HCT116 (cell line): Measurements from ENCODE around the gene GCSAM. TPM values are rescaled to one million over a fixed set of nuclear protein-coding genes. Genes with fewer than 3 reads are reported as not detected.

ENCODE experiments used
- ATAC-seq: fragments of 200-7000 bp; cut with Tn5 transposase; 2 replicates; pipeline ENCODE4 v1.9.1; 2020; ENCODE audit warnings: mild to moderate bottlenecking, moderate library complexity
- BruUV-seq: library from RNA; stranded (reverse); fragments of 400-500 nt; replicated peaks from 2 replicates; lab custom pipeline; 2021; lab: Mats Ljungman, UMichigan
- CTCF ChIA-PET: fragments of 300-600 bp; sonication (Branson Sonifier 250); formaldehyde crosslinking; loops from one replicate; lab custom pipeline; 2021; ENCODE audit warnings: antibody characterized with exemption; lab: Charles Lee
- POLR2A ChIA-PET: fragments of 300-600, 350-600 bp; sonication (Branson Sonifier 250); formaldehyde crosslinking; loops from one replicate; lab custom pipeline; 2021; ENCODE audit warnings: antibody characterized with exemption; lab: Charles Lee
- RAD21 ChIA-PET, 2 experiments: fragments of 300-600 bp; sonication (Branson Sonifier 250); formaldehyde crosslinking; loops; one replicate each; lab custom pipeline; 2023; ENCODE audit warnings: low total read pairs in 2 of 2; ENCODE audit not compliant: uncharacterized antibody in 2 of 2, unreplicated experiment in 2 of 2, low non-redundant PET in 1 of 2; lab: Charles Lee
- DNase-seq: peaks from one replicate; pipeline ENCODE4 v3.0.0-alpha.2; 2010; ENCODE audit warnings: low read depth, low spot score
- H2AFZ ChIP-seq: fragments of 200-600 bp; shearing (Covaris generic), sonication (generic); 2 replicates; pipeline ENCODE4 v1.6.1; 2017; ENCODE audit warnings: low read depth, mixed run types, mixed read lengths, antibody characterized with exemption, low read length; ENCODE audit not compliant: poor library complexity, severe bottlenecking
- H3K27ac ChIP-seq: 2 replicates; pipeline ENCODE4 v1.5.1; 2012; ENCODE audit warnings: low read depth, low read length
- H3K27me3 ChIP-seq: fragments of 200-600 bp; sonication (generic); 2 replicates; pipeline ENCODE4 v1.6.1; 2016; ENCODE audit warnings: mixed run types, low read length, mixed read lengths; ENCODE audit not compliant: insufficient read depth
- H3K36me3 ChIP-seq, 2 experiments: fragments of 200-500 bp in 1 of 2; fragments of 200-600 bp in 1 of 2; sonication (Bioruptor generic) in 1 of 2; sonication (generic) in 1 of 2; 2 replicates each; pipeline versions ENCODE4 v1.5.1 to v1.6.1; 2014 to 2016; ENCODE audit warnings: low read length in 2 of 2, inconsistent platforms in 1 of 2, mixed read lengths in 1 of 2, mixed run types in 1 of 2; ENCODE audit not compliant: insufficient read depth in 2 of 2, control insufficient read depth in 1 of 2
- H3K4me1 ChIP-seq, 2 experiments: fragments of 200-600 bp in 1 of 2; sonication (generic) in 1 of 2; 2 replicates each; pipeline versions ENCODE4 v1.5.1 to v1.6.1; 2012 to 2017; ENCODE audit warnings: low read length in 2 of 2, inconsistent platforms in 1 of 2, mild to moderate bottlenecking in 1 of 2, mixed read lengths in 1 of 2, mixed run types in 1 of 2, moderate library complexity in 1 of 2; ENCODE audit not compliant: insufficient read depth in 2 of 2, control insufficient read depth in 1 of 2
- H3K4me2 ChIP-seq: fragments of 200-600 bp; sonication (generic); 2 replicates; pipeline ENCODE4 v1.6.1; 2017; ENCODE audit warnings: mixed run types, low read length, mixed read lengths
- H3K4me3 ChIP-seq, 2 experiments: fragments of 200-600 bp in 1 of 2; sonication (generic) in 1 of 2; replicated peaks in 1 of 2; 2 replicates each; pipeline ENCODE4 v1.5.1; 2011 to 2016; ENCODE audit warnings: low read length in 2 of 2, control low read depth in 1 of 2, low read depth in 1 of 2, mild to moderate bottlenecking in 1 of 2, mixed read lengths in 1 of 2, mixed run types in 1 of 2
- H3K79me2 ChIP-seq: fragments of 200-600 bp; sonication (generic); 2 replicates; pipeline ENCODE4 v1.6.1; 2017; ENCODE audit warnings: mild to moderate bottlenecking, mixed run types, low read length, moderate library complexity, mixed read lengths; ENCODE audit not compliant: insufficient read depth
- H3K9ac ChIP-seq: fragments of 200-600 bp; sonication (generic); 2 replicates; pipeline ENCODE4 v1.6.1; 2016; ENCODE audit warnings: low read length, mixed read lengths
- H3K9me2 ChIP-seq: fragments of 200-600 bp; sonication (generic), shearing (Covaris generic); 2 replicates; pipeline ENCODE4 v1.6.1; 2017; ENCODE audit warnings: mixed run types, mild to moderate bottlenecking, moderate library complexity; ENCODE audit not compliant: insufficient read depth
- H3K9me3 ChIP-seq, 2 experiments: fragments of 200-500 bp in 1 of 2; fragments of 200-600 bp in 1 of 2; sonication (Bioruptor generic) in 1 of 2; sonication (generic) in 1 of 2; 2 replicates each; pipeline ENCODE4 v1.6.1; 2014 to 2017; ENCODE audit warnings: low read length in 2 of 2, mixed read lengths in 2 of 2, inconsistent platforms in 1 of 2, low read depth in 1 of 2, mild to moderate bottlenecking in 1 of 2, mixed run types in 1 of 2, moderate library complexity in 1 of 2; ENCODE audit not compliant: control insufficient read depth in 1 of 2, insufficient read depth in 1 of 2
- H4K20me1 ChIP-seq: fragments of 200-600 bp; sonication (generic), shearing (Covaris generic); 2 replicates; pipeline ENCODE4 v1.6.1; 2017; ENCODE audit warnings: mixed run types, mild to moderate bottlenecking, moderate library complexity; ENCODE audit not compliant: insufficient read depth
- CBX3 ChIP-seq: IDR thresholded peaks from 2 replicates; pipeline ENCODE4 v1.6.1; 2012; ENCODE audit warnings: low read depth
- CEBPB ChIP-seq: IDR thresholded peaks from 2 replicates; pipeline ENCODE4 v1.6.1; 2012; ENCODE audit warnings: low read depth
- EGR1 ChIP-seq: IDR thresholded peaks from 2 replicates; pipeline ENCODE4 v1.6.1; 2012; ENCODE audit warnings: low read depth
- EZH2 ChIP-seq: fragments of 200-600 bp; sonication (generic); IDR thresholded peaks from 2 replicates; pipeline ENCODE4 v1.6.1; 2017; ENCODE audit warnings: antibody characterized with exemption, mixed run types
- FOSL1 ChIP-seq: IDR thresholded peaks from 2 replicates; pipeline ENCODE4 v1.6.1; 2012; ENCODE audit warnings: low read depth
- JUND ChIP-seq: IDR thresholded peaks from 2 replicates; pipeline ENCODE4 v1.6.1; 2012
- POLR2AphosphoS5 ChIP-seq: IDR thresholded peaks from 2 replicates; pipeline ENCODE4 v1.6.1; 2011; ENCODE audit warnings: mild to moderate bottlenecking, low read depth, low read length, moderate library complexity
- RAD21 ChIP-seq: IDR thresholded peaks from 2 replicates; pipeline ENCODE4 v1.6.1; 2012; ENCODE audit warnings: low read depth, mild to moderate bottlenecking
- REST ChIP-seq: IDR thresholded peaks from 2 replicates; pipeline ENCODE4 v1.6.1; 2012; ENCODE audit warnings: low read depth
- SIN3A ChIP-seq: IDR thresholded peaks from 2 replicates; pipeline ENCODE4 v1.6.1; 2012; ENCODE audit warnings: low read depth
- SP1 ChIP-seq: IDR thresholded peaks from 2 replicates; pipeline ENCODE4 v1.6.1; 2012; ENCODE audit warnings: low read depth
- SRF ChIP-seq: IDR thresholded peaks from 2 replicates; pipeline ENCODE4 v1.6.1; 2012; ENCODE audit warnings: low read depth
- YY1 ChIP-seq: IDR thresholded peaks from 2 replicates; pipeline ENCODE4 v1.6.1; 2011; ENCODE audit warnings: low read length, low read depth, moderate library complexity, mild to moderate bottlenecking; ENCODE audit not compliant: insufficient replicate concordance; ENCODE audit errors: extremely low read depth
- intact Hi-C: fragments of 100-400 bp; cut with micrococcal nuclease; formaldehyde crosslinking; loops from 2 replicates; pipeline ENCODE4 v1.10.0; 2022
- total RNA-seq: library from RNA; stranded (reverse); gene quantifications from one replicate; pipeline ENCODE4 v1.2.1, GENCODE V29; 2021; ENCODE audit not compliant: unreplicated experiment
- TF ChIP-seq, protein P1 (sequence below): IDR thresholded peaks from 2 replicates; pipeline ENCODE4 v1.6.1; 2012
- TF ChIP-seq, protein P2 (sequence below): IDR thresholded peaks from 2 replicates; pipeline ENCODE4 v1.6.1; 2012

The GCSAM gene
- total RNA-seq, 1 experiment from 2014 or later = not detected

DNA sequence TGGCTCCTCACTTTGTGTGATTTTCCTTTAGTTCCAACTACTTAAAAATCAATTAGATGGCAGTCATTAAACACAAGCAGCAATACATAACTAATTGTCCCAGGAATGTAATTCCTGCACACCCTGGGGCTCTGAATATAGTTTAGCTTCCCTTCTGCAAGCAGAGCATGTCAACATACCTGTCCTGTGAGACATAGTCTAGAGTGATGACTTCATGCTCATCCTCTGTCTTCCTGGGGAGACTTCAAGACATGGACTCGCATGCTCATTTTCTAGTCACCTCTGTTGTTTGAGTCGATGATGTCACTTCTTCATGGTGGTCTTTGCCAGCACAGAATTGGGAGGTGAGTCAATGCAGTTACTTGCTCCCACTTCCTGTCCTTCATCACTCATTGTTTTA, 31.1 kb downstream of the GCSAM start:
- Histone ChIP-seq H3K4me2 (no peak overlapping the region), H3K9ac (no peak overlapping the region), H2AFZ (no peak overlapping the region), H3K27ac (no peak overlapping the region), H4K20me1 (no peaks in the 10 kb centered on the region), H3K79me2 (peaks cover 37% of the 10 kb centered on the region), H3K36me3 (peaks cover 5 to 6% of the 10 kb centered on the region in 2 experiments; a peak in 1 of 4 replicates), H3K27me3 (no peaks in the 10 kb centered on the region), H3K4me3 (no peak overlapping the region), H3K4me1 (peaks cover 4 to 19% of the 10 kb centered on the region in 2 experiments), H3K9me3 (no peaks in the 10 kb centered on the region), H3K9me2 (no peaks in the 10 kb centered on the region)
- intact Hi-C loops = no loop called here
- CTCF ChIA-PET = interaction anchor here (2.0 kb wide), 1 partner anchor 10 kb away, joined by 9 read pairs; no protein-coding TSS in a partner anchor
- TF ChIP-seq JUND (no peak), REST (no peak), CBX3 (no peak)
- TF ChIP-seq, protein P1, sequence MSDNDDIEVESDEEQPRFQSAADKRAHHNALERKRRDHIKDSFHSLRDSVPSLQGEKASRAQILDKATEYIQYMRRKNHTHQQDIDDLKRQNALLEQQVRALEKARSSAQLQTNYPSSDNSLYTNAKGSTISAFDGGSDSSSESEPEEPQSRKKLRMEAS = no peak
- RAD21 ChIA-PET = no interaction called here
- ATAC-seq (no peak), DNase-seq (no peak)
- BruUV-seq = no TSS peak
- POLR2A ChIA-PET = no interaction called here

- Histone ChIP-seq H3K4me2 (peak overlapping the region; percentile 39), H4K20me1 (no peaks in the 10 kb centered on the region), H3K9me3 (no peaks in the 10 kb centered on the region), H3K9me2 (no peaks in the 10 kb centered on the region), H2AFZ (no peak overlapping the region), H3K27ac (no peak overlapping the region), H3K27me3 (no peaks in the 10 kb centered on the region), H3K4me1 (peaks cover 4 to 31% of the 10 kb centered on the region in 2 experiments), H3K9ac (no peak overlapping the region), H3K79me2 (peaks cover 55% of the 10 kb centered on the region), H3K36me3 (peaks cover 0 to 4% of the 10 kb centered on the region in 2 experiments; a peak in 1 of 4 replicates), H3K4me3 (no peak overlapping the region)
- intact Hi-C loops = no loop called here
- DNase-seq (peak; percentile 91), ATAC-seq (peak; percentile 96)
- BruUV-seq = no TSS peak
- RAD21 ChIA-PET = no interaction called here
- TF ChIP-seq SRF = no peak
- TF ChIP-seq SIN3A = peak; percentile 67; the same call in 1 of the 2 replicates
- TF ChIP-seq EGR1 = peak; percentile 17; the same call in 1 of the 2 replicates
- TF ChIP-seq CEBPB = peak; percentile 48; the same call in 1 of the 2 replicates
- TF ChIP-seq, protein P1 = peak; percentile 58
- TF ChIP-seq YY1 = no peak
- TF ChIP-seq FOSL1 = peak; percentile 78
- no peak for TF ChIP-seq EZH2
- TF ChIP-seq, protein P2, sequence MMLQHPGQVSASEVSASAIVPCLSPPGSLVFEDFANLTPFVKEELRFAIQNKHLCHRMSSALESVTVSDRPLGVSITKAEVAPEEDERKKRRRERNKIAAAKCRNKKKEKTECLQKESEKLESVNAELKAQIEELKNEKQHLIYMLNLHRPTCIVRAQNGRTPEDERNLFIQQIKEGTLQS = peak; percentile 59
- TF ChIP-seq SP1 = peak; percentile 70
- peak; percentile 41; the same call in 1 of the 2 replicates for TF ChIP-seq POLR2AphosphoS5
- TF ChIP-seq CBX3 = peak; percentile 77
- TF ChIP-seq RAD21 = 0 out of 2 replicates have a peak, but pooled peaks have one; percentile 10
- TF ChIP-seq JUND = peak; percentile 81
- CTCF ChIA-PET = interaction anchor here (0.7 to 2.8 kb wide), 3 partner anchors 10 to 40 kb away, joined by 3 to 15 read pairs (median 4); no protein-coding TSS in a partner anchor
- POLR2A ChIA-PET = no interaction called here
These were observed 35.7 kb downstream of the GCSAM start for GRCh38 chr3:112097378-112097777.
